Breast epithelium (tissue), 3 donors: Measurements from ENCODE around the gene CLCN1.

Experiments
- CTCF ChIP-seq, 3 donors: fragments of 450-650 bp; IDR thresholded peaks; one replicate each; pipeline ENCODE4 v1.5.1; 2016 to 2017; ENCODE audit warnings: antibody characterized with exemption in 3 of 3, mild to moderate bottlenecking in 3 of 3, moderate library complexity in 3 of 3
- POLR2A ChIP-seq: fragments of 450-650 bp; IDR thresholded peaks from one replicate; pipeline ENCODE4 v1.6.1; 2016; ENCODE audit warnings: antibody characterized with exemption, mild to moderate bottlenecking, moderate library complexity
- POLR2AphosphoS5 ChIP-seq, 3 donors: sonication (generic); formaldehyde crosslinking; IDR thresholded peaks; one replicate each; pipeline ENCODE4 v1.6.1; 2017; ENCODE audit warnings: antibody characterized with exemption in 3 of 3

GRCh38 chr7:143394068-143394467 is 78.2 kb downstream of the CLCN1 start:
- TF ChIP-seq CTCF (IDR thresholded peaks at IDR 0.05) (no peak), POLR2A (no peak), POLR2AphosphoS5 (IDR thresholded peaks at IDR 0.05) (no peak)
